ENCODE results near the gene LRSAM1.
"Not testable (repeated sequence)": the region's sequence is repeated elsewhere in the genome, so short reads cannot be mapped to it uniquely, and the experiment has no call there.

LRSAM1 gene

GRCh38 chr9:127455324-127455992 is 4.1 kb downstream of the LRSAM1 start:
- DNase-seq (ENCODE audit: low read depth in 2 of 2, low spot score in 1 of 2) = no peak

GRCh38 chr9:127457191-127457878 is 6.0 kb downstream of the LRSAM1 start:
- no peak for DNase-seq (ENCODE audit: low read depth in 2 of 2, low spot score in 1 of 2)

- DNase-seq (ENCODE audit: low read depth in 2 of 2, low spot score in 1 of 2) = no peak
These were observed 7.6 kb downstream of the LRSAM1 start for GRCh38 chr9:127458921-127459320.

- DNase-seq (ENCODE audit: low read depth in 2 of 2, low spot score in 1 of 2) = no peak
These were observed 12.1 kb downstream of the LRSAM1 start for GRCh38 chr9:127463382-127463781.

GRCh38 chr9:127463911-127464310 is 12.6 kb downstream of the LRSAM1 start:
- no peak for DNase-seq (ENCODE audit: low read depth in 2 of 2, low spot score in 1 of 2)

DNA sequence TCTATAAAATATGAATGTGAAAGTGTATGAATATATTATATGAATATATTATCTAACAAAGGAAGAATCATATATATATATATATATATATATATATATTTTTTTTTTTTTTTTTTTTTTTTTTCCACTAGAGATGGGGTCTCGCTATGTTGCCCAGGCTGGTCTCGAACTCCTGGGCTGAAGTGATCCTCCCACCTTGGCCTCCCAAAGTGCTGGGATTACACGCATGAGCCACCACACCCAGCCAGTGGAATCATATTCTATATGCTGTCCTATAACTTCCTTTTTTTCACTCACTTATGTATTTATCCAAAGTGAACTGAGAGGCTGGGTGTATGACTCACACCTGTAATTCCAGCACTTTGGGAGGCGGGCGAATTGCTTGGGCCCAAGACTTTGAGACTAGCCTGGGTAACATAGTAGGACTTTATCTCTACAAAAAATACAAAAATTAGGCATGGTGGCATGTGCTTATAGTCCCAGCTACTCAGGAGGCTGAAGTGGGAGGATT is 15.2 kb downstream of the LRSAM1 start:
- DNase-seq (ENCODE audit: low read depth in 2 of 2, low spot score in 1 of 2) = not testable (repeated sequence)

DNA sequence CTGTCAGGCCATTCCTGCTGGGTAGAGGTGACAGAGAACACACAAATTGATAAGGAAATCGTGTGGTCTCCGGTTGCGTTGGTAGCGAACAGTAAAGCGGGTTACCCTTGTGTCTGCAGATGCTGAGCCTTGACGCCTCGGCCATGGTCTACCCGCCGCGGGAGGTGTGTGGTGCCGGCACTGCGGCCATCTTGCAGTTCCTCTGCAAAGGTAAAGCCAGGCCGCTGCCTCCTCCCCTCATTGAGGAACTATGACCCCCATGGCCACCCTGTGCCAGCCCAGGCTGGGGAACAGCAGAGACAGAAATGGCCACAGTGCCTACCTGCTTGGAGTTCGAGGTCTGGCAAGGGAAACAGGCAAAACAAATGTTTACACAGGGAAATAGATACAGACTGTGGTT is 16.3 kb downstream of the LRSAM1 start:
- no peak for DNase-seq (ENCODE audit: low read depth in 2 of 2, low spot score in 1 of 2)

- no peak for DNase-seq (ENCODE audit: low read depth in 2 of 2, low spot score in 1 of 2)
These were observed 19.4 kb downstream of the LRSAM1 start for GRCh38 chr9:127470662-127471061.

DNA sequence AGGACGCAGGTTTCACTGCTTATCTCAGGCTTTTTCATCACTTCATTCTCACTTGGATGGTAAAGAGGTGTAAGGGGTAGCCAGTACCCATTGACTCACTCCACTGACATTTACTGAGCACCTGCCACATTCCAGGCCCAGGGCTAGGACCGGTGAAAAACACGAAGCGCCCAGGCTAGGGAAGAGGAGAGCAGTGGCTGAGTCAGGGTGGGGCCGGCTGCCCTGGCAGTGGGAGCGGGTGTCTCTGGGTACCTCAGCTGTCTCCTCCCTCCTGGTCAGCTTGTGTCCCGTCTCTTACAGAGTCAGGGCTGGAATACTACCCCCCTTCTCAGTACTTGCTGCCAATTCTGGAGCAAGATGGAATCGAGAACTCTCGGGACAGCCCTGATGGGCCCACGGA is 22.2 kb downstream of the LRSAM1 start:
- no peak for DNase-seq (ENCODE audit: low read depth in 2 of 2, low spot score in 1 of 2)

- DNase-seq (ENCODE audit: low read depth in 2 of 2, low spot score in 1 of 2) = no peak
These were observed 22.6 kb downstream of the LRSAM1 start for GRCh38 chr9:127473932-127474331.

GRCh38 chr9:127474592-127474991 is 23.3 kb downstream of the LRSAM1 start:
- no peak for DNase-seq (ENCODE audit: low read depth in 2 of 2, low spot score in 1 of 2)

DNA sequence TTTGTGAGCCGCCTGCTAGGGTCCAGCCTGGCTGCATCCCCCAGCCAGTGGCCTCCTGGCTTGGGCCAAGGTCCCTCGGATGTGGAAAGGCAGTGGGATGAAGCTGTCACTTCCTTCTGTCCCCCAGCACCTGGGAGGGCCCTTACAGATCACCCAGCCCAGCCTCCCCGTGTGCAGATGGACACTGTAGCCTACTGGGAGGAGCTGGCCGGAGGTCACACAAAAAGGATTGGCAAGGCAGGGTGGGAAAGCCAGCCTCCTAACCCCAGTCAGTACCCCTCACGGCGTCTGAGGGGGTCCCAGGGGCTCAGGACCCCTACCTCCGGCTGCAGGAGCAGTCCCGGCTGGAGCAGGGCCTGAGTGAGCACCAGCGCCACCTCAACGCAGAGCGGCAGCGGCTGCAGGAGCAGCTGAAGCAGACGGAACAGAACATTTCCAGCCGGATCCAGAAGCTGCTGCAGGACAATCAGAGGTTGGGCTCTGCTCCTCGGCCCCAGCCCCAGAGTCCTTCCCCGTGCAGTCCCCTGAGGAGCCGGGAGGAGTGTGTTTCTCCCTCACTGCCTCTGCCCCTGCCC is 28.3 kb downstream of the LRSAM1 start:
- no peak for DNase-seq (ENCODE audit: low read depth in 2 of 2, low spot score in 1 of 2)

DNA sequence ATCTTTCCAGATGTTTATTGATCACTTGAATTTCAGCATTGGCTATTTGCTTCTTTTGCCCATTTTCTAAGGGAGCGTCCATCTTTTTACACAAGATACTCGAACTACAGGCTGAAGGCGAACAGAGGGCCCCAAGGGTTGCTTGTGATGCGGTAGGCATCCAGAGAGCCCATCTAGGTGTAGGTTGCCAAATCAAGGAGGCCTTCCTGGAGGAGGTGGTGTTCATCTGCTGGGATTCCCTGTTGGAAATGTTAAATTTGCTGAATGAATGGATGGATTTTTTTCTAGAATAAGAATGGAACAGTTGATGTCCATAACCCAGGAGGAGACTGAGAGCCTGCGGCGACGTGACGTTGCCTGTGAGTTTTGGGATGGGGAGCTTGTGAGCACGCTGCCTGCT is 31.4 kb downstream of the LRSAM1 start:
- no peak for DNase-seq (ENCODE audit: low read depth in 2 of 2, low spot score in 1 of 2)

DNA sequence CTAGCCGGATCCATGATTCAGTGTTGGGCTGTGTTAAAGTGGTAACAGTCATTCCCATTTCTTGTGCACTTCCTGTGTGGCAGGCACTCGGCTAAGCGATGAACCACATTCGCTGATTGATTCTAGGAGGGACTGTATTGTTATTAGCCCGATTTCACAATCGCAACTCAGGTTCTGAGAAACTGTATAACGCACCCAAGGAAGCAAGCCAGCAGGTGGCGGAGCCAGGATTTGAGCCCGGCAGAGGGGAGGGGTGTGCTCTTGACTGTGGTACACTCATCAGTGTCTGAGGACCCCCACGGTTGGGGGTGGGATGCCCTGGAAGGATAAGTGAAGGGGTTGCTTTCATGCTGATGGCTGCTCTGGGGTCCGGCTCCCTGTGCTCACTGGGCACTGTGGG is 34.7 kb downstream of the LRSAM1 start:
- DNase-seq (ENCODE audit: low read depth in 2 of 2, low spot score in 1 of 2) = no peak

DNA sequence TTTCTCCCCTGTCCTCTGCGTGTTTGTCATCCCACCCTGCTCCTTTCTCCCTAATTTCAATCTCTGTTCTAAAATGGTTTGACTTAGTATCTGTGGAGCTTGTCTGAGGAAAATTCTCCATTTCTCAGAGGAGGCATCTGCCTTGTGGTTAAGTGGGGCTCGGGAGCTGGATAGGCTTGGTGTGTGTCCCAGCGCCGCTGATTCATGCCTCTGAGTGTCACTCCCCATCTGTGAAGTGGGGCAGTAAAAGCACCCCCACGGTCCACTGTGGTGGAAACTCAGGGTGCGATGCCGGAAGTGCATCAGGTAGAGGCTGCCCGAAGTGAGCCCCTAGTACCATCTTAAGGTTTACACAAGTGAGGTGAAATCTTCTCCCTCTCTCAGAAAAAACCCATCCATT is 37.6 kb downstream of the LRSAM1 start:
- DNase-seq (ENCODE audit: low read depth in 2 of 2, low spot score in 1 of 2) = no peak

DNA sequence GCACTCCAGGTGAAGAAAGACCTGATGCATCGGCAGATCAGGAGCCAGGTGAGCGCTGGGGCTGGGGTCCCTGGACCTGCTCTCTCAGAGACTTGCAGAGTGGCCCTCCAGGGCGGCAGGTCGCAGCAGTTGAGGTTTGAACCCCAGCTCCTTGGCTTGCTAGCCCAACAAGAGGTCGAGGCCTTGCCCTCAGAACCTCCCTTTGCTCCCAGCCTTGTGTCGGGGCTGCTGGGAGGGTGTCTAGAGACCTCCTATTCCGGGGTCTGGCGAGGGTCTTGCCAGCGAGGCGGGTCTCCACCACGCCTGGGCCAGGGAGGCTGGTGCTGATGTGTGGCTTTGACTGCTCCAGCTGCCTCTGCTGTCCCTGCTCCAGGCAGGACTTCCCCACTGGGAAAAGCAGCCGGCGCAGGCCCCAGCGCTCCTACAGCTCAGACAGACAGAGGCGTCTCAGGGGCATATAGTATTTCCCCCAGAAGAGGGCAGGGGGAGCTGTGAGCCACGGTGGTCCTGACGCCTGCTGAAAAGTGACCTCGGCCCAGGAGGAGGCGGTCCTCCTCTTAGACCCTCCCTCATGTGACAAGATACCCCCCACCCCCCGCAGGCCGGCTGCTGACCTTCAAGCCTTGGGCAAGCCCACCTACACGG is 38.3 kb downstream of the LRSAM1 start:
- DNase-seq (ENCODE audit: low read depth in 2 of 2, low spot score in 1 of 2) = no peak

- DNase-seq (ENCODE audit: low read depth in 2 of 2, low spot score in 1 of 2) = no peak
These were observed 39.4 kb downstream of the LRSAM1 start for GRCh38 chr9:127490535-127491230.

DNA sequence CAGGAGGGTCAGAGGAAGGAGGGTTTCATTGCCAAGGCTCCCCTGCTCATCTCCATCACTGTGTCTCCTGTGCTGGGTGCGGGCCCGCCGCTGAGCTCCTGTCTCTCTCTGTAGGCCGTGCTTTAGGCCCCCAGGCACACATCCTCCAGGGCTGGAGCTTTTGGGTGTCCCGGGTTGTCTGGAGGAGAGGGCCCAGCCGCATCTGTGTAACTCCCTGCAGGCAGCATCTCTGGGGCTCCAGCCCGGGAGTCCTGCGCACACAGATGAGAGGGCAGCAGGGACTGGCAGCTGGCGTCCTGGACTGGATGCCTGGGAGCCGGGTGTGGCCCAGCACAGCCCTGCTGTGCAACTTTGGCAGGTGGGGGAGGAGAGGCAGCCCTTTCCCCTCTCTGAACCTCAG is 40.2 kb downstream of the LRSAM1 start:
- no peak for DNase-seq (ENCODE audit: low read depth in 2 of 2, low spot score in 1 of 2)

DNA sequence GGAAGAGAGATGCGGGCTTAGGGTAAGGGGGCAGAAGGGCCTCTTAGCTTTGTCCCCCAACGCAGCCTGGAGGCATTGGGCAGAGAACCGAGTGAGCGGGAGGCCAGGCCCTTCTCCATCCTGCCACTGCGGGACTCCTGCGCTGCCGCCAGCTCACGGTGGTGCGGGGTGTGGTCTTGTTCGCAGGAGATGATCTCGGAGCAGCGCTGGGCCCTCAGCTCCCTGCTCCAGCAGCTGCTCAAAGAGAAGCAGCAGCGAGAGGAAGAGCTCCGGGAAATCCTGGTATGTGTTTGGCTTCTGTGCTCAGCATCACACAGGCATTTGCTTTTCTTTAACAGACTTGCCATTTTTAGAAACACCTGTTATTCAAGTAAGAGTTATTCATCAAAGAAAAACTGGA is 41.3 kb downstream of the LRSAM1 start:
- no peak for DNase-seq (ENCODE audit: low read depth in 2 of 2, low spot score in 1 of 2)

GRCh38 chr9:127493592-127494303 is 42.4 kb downstream of the LRSAM1 start:
- no peak for DNase-seq (ENCODE audit: low read depth in 2 of 2, low spot score in 1 of 2)

DNA sequence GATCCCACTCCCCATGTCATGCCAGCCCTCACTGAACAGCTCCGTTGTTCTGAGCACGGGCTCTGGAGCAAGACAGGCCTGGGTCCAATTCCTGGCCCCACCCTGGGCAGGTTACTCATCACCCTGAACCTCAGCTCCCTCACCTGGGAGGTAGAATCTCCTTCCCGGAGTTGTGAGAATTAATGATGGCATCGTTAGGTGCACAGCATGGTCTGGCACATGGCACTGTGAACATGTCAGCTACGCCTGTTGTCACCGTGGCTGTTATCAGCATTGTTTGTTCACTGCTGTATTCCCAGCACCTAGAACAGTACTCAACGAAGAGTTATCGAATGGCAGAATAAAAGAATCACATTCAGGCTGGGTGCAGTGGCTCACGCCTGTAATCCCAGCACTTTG is 43.0 kb downstream of the LRSAM1 start:
- DNase-seq (ENCODE audit: low read depth in 2 of 2, low spot score in 1 of 2) = no peak
